ENCODE results near the gene LTBP1.
A peak's percentile ranks its signal among the peaks of the same experiment; 100 is the strongest.

The LTBP1 gene

DNA sequence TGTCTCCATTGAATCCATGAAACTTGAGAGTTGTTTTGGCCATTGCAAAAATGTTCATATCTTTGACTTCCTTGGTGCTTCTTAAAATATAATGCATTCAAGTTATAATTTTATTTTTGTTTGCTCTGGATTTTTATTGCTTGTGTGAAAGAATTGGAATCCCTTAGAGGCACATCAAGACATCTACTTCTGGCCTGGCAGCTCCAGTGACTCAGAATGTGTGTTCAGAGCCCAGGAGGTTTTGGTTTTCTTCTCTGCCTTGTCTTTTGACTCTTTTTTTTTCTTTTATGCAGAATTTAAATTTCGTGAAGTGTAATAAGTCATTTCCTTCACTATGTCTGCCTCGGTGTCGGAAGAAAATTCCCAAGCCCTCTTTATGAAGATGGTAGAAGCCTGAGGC is 180.2 kb downstream of the LTBP1 start:
- Histone ChIP-seq H3K36me3 (ENCODE audit: control insufficient read depth, insufficient read depth, low read length) (no peaks in the 10 kb centered on the region), H3K9me3 (ENCODE audit: control insufficient read depth, low read length) (no peaks in the 10 kb centered on the region), H3K27ac (ENCODE audit: low read depth, low read length, severe bottlenecking) (peak overlapping the region; percentile 51), H3K4me1 (ENCODE audit: control insufficient read depth, insufficient read depth, low read length, poor library complexity, severe bottlenecking) (peaks cover 32% of the 10 kb centered on the region), H3K4me3 (ENCODE audit: extremely low read depth, insufficient read depth, low read length, poor library complexity, severe bottlenecking) (no peak overlapping the region)
- WGBS, 2 experiments (ENCODE audit: insufficient coverage in 2 of 2): 92% methylated on average over 2 of the region's 3 CpGs; no CpG with 5 or more reads in 1 of the 2 experiments

- WGBS, 2 experiments (ENCODE audit: insufficient coverage in 2 of 2): 93 to 96% methylated on average over 4 to 5 of the region's 7 CpGs
- H3K4me1 ChIP-seq (ENCODE audit: control insufficient read depth, insufficient read depth, low read length, poor library complexity, severe bottlenecking): peaks cover 47% of the 10 kb centered on the region
- no peak overlapping the region for H3K4me3 ChIP-seq (ENCODE audit: extremely low read depth, insufficient read depth, low read length, poor library complexity, severe bottlenecking)
- no peak overlapping the region for H3K27ac ChIP-seq (ENCODE audit: low read depth, low read length, severe bottlenecking)
- H3K9me3 ChIP-seq (ENCODE audit: control insufficient read depth, low read length): no peaks in the 10 kb centered on the region
- no peaks in the 10 kb centered on the region for H3K36me3 ChIP-seq (ENCODE audit: control insufficient read depth, insufficient read depth, low read length)
Measured at GRCh38 chr2:33129263-33130053, 182.7 kb downstream of the LTBP1 start.

DNA sequence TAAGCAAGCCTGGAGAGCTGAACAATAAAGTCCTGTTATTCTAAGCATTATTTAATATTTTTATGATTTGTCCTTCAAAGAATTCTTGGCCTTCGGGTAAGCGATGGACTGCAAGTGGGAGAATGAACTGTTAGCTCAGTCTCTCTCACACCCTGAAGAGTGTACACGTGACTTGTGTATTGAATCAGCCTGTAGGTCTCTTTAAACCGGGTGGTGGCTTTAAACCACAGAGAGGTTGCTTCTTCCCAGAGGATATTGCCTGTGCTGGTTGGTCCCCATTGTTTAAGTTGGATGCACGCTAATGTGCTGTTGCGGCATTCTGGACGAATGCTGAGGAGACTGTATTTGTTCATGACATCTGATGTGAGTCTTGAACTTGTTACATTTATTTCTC is 183.3 kb downstream of the LTBP1 start:
- no peak overlapping the region for H3K27ac ChIP-seq (ENCODE audit: low read depth, low read length, severe bottlenecking)
- H3K36me3 ChIP-seq (ENCODE audit: control insufficient read depth, insufficient read depth, low read length): no peaks in the 10 kb centered on the region
- no peaks in the 10 kb centered on the region for H3K9me3 ChIP-seq (ENCODE audit: control insufficient read depth, low read length)
- H3K4me1 ChIP-seq (ENCODE audit: control insufficient read depth, insufficient read depth, low read length, poor library complexity, severe bottlenecking): peaks cover 47% of the 10 kb centered on the region
- no peak overlapping the region for H3K4me3 ChIP-seq (ENCODE audit: extremely low read depth, insufficient read depth, low read length, poor library complexity, severe bottlenecking)
- WGBS, 2 experiments (ENCODE audit: insufficient coverage in 2 of 2): 88 to 90% methylated on average over 5 to 7 of the region's 7 CpGs

DNA sequence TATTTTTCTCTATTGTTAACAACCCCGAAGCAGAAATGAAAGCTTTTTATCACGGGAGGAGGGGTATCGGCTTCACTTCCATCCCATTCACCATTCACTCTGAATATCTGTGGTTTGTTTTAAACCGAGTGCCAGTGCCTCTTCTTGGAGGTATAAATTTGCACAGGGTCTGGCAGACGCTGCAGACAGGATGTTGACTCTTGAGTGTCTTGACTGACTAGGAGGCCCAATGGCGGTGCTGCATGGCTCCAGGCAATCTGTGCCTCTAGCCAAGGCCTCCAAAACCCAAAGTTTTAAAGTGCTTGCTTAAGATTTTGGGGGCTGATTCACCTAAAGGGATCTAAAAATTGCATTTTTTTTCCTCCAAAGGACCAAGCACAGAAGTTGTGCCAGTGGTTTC is 183.8 kb downstream of the LTBP1 start:
- H3K4me1 ChIP-seq (ENCODE audit: control insufficient read depth, insufficient read depth, low read length, poor library complexity, severe bottlenecking): peaks cover 47% of the 10 kb centered on the region
- peak overlapping the region; percentile 11 for H3K27ac ChIP-seq (ENCODE audit: low read depth, low read length, severe bottlenecking)
- no peaks in the 10 kb centered on the region for H3K9me3 ChIP-seq (ENCODE audit: control insufficient read depth, low read length)
- no peak overlapping the region for H3K4me3 ChIP-seq (ENCODE audit: extremely low read depth, insufficient read depth, low read length, poor library complexity, severe bottlenecking)
- WGBS, 2 experiments (ENCODE audit: insufficient coverage in 2 of 2): 40 to 86% methylated on average over 1 to 2 of the region's 6 CpGs
- H3K36me3 ChIP-seq (ENCODE audit: control insufficient read depth, insufficient read depth, low read length): no peaks in the 10 kb centered on the region

- no peaks in the 10 kb centered on the region for H3K36me3 ChIP-seq (ENCODE audit: control insufficient read depth, insufficient read depth, low read length)
- 95 to 96% methylated on average over 2 to 3 of the region's 4 CpGs for WGBS, 2 experiments (ENCODE audit: insufficient coverage in 2 of 2)
- H3K9me3 ChIP-seq (ENCODE audit: control insufficient read depth, low read length): no peaks in the 10 kb centered on the region
- peak overlapping the region; percentile 11 for H3K27ac ChIP-seq (ENCODE audit: low read depth, low read length, severe bottlenecking)
- H3K4me1 ChIP-seq (ENCODE audit: control insufficient read depth, insufficient read depth, low read length, poor library complexity, severe bottlenecking): peaks cover 47% of the 10 kb centered on the region
- H3K4me3 ChIP-seq (ENCODE audit: extremely low read depth, insufficient read depth, low read length, poor library complexity, severe bottlenecking): no peak overlapping the region
Measured at GRCh38 chr2:33131111-33131510, 184.4 kb downstream of the LTBP1 start.

DNA sequence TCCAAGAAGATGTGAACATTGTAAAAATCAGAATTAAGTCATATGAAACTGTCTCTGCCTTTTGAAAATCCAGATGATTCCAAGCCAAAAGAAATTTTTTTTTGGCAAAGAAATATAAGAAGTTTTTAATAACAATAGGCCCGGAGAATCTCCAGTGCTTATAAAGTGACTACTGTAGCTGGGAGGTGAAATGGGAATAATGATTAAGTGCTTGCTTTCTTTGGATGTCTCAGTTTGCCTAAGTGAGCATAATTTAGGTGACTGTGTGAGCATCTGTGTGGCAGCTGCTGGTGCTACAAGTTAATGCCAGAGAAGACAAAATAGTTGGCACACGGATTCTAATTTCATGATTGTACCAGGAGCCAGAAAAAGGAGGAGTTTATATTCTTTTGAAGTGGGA is 185.0 kb downstream of the LTBP1 start:
- no peaks in the 10 kb centered on the region for H3K9me3 ChIP-seq (ENCODE audit: control insufficient read depth, low read length)
- 50 to 70% methylated on average over 1 to 2 of the region's 2 CpGs for WGBS, 2 experiments (ENCODE audit: insufficient coverage in 2 of 2)
- H3K4me1 ChIP-seq (ENCODE audit: control insufficient read depth, insufficient read depth, low read length, poor library complexity, severe bottlenecking): peaks cover 43% of the 10 kb centered on the region
- no peak overlapping the region for H3K4me3 ChIP-seq (ENCODE audit: extremely low read depth, insufficient read depth, low read length, poor library complexity, severe bottlenecking)
- no peak overlapping the region for H3K27ac ChIP-seq (ENCODE audit: low read depth, low read length, severe bottlenecking)
- H3K36me3 ChIP-seq (ENCODE audit: control insufficient read depth, insufficient read depth, low read length): no peaks in the 10 kb centered on the region

DNA sequence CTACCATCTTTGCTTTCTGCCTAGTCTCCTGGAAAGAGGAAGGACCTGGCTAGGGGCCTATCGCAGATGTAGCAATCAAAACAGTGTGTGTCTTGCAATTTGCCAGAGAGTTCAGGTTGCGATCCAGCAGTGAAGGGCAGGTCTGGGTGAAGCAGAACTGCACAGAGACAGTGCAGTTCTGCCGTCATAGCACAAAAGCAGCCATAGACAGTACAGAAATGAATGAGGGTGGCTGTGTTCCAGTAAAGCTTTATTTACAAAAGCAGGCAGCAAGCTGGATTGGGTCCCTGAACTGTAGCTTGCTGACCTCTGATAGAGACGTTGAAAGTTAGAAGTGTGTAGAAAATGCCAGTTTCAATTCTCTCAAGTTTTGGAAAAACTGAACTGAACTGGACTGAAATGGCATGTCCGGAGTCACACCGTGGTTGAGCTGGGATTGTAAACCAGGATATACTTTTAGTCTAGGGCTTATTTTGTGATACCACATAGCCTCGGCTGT is 186.8 kb downstream of the LTBP1 start:
- H3K4me1 ChIP-seq (ENCODE audit: control insufficient read depth, insufficient read depth, low read length, poor library complexity, severe bottlenecking): peaks cover 28% of the 10 kb centered on the region
- WGBS, 2 experiments (ENCODE audit: insufficient coverage in 2 of 2): 90 to 100% methylated on average over 7 of the region's 7 CpGs
- H3K36me3 ChIP-seq (ENCODE audit: control insufficient read depth, insufficient read depth, low read length): no peaks in the 10 kb centered on the region
- H3K4me3 ChIP-seq (ENCODE audit: extremely low read depth, insufficient read depth, low read length, poor library complexity, severe bottlenecking): no peak overlapping the region
- H3K27ac ChIP-seq (ENCODE audit: low read depth, low read length, severe bottlenecking): no peak overlapping the region
- no peaks in the 10 kb centered on the region for H3K9me3 ChIP-seq (ENCODE audit: control insufficient read depth, low read length)

GRCh38 chr2:33134086-33134771 is 187.5 kb downstream of the LTBP1 start:
- no peaks in the 10 kb centered on the region for H3K9me3 ChIP-seq (ENCODE audit: control insufficient read depth, low read length)
- H3K4me1 ChIP-seq (ENCODE audit: control insufficient read depth, insufficient read depth, low read length, poor library complexity, severe bottlenecking): peaks cover 28% of the 10 kb centered on the region
- WGBS, 2 experiments (ENCODE audit: insufficient coverage in 2 of 2): 72 to 78% methylated on average over 11 to 13 of the region's 14 CpGs
- peak overlapping the region; percentile 68 for H3K27ac ChIP-seq (ENCODE audit: low read depth, low read length, severe bottlenecking)
- H3K4me3 ChIP-seq (ENCODE audit: extremely low read depth, insufficient read depth, low read length, poor library complexity, severe bottlenecking): no peak overlapping the region
- no peaks in the 10 kb centered on the region for H3K36me3 ChIP-seq (ENCODE audit: control insufficient read depth, insufficient read depth, low read length)

GRCh38 chr2:33134791-33135560 is 188.2 kb downstream of the LTBP1 start:
- Histone ChIP-seq H3K4me1 (ENCODE audit: control insufficient read depth, insufficient read depth, low read length, poor library complexity, severe bottlenecking) (peaks cover 26% of the 10 kb centered on the region), H3K27ac (ENCODE audit: low read depth, low read length, severe bottlenecking) (peak overlapping the region; percentile 68), H3K4me3 (ENCODE audit: extremely low read depth, insufficient read depth, low read length, poor library complexity, severe bottlenecking) (no peak overlapping the region), H3K36me3 (ENCODE audit: control insufficient read depth, insufficient read depth, low read length) (no peaks in the 10 kb centered on the region), H3K9me3 (ENCODE audit: control insufficient read depth, low read length) (no peaks in the 10 kb centered on the region)
- WGBS, 2 experiments (ENCODE audit: insufficient coverage in 2 of 2): 91 to 95% methylated on average over 10 of the region's 13 CpGs

DNA sequence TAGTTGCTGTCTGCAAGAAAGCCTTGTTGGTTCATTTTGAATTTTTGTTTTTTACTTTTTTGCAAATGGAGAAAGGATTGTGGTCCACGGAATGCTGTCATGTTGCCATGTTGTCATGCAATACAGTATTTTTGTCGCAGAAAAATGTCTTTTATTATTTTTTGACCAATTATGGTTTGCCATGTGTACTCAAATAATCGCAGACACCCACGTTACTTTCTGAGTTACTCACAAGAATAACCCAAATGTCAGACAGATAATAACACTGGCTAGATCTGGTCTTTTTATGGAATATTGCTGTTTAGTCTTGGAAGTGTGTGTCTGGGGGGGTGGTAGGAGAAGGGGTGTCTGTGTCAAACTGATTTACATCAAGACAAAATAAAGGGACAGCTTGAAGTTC is 188.9 kb downstream of the LTBP1 start:
- H3K36me3 ChIP-seq (ENCODE audit: control insufficient read depth, insufficient read depth, low read length): no peaks in the 10 kb centered on the region
- no peak overlapping the region for H3K4me3 ChIP-seq (ENCODE audit: extremely low read depth, insufficient read depth, low read length, poor library complexity, severe bottlenecking)
- H3K4me1 ChIP-seq (ENCODE audit: control insufficient read depth, insufficient read depth, low read length, poor library complexity, severe bottlenecking): peaks cover 20% of the 10 kb centered on the region
- no peak overlapping the region for H3K27ac ChIP-seq (ENCODE audit: low read depth, low read length, severe bottlenecking)
- 69% methylated on average over 2 of the region's 4 CpGs; no CpG with 5 or more reads in 1 of the 2 experiments for WGBS, 2 experiments (ENCODE audit: insufficient coverage in 2 of 2)
- H3K9me3 ChIP-seq (ENCODE audit: control insufficient read depth, low read length): no peaks in the 10 kb centered on the region

All from mesodermal cell (in vitro differentiated cells).